GM10266 (cell line): ENCODE measurements around the gene MEIS2.

Experiments used
- DNase-seq: peaks from one replicate; pipeline ENCODE4 v3.0.0; 2012; ENCODE audit errors: extremely low spot score
- TF ChIP-seq, protein P1 (sequence below): IDR thresholded peaks from 2 replicates; pipeline ENCODE4 v1.5.1; 2012; ENCODE audit warnings: mild to moderate bottlenecking, low read depth; ENCODE audit not compliant: control insufficient read depth, insufficient read depth; ENCODE audit errors: missing control alignments

MEIS2 gene

DNA sequence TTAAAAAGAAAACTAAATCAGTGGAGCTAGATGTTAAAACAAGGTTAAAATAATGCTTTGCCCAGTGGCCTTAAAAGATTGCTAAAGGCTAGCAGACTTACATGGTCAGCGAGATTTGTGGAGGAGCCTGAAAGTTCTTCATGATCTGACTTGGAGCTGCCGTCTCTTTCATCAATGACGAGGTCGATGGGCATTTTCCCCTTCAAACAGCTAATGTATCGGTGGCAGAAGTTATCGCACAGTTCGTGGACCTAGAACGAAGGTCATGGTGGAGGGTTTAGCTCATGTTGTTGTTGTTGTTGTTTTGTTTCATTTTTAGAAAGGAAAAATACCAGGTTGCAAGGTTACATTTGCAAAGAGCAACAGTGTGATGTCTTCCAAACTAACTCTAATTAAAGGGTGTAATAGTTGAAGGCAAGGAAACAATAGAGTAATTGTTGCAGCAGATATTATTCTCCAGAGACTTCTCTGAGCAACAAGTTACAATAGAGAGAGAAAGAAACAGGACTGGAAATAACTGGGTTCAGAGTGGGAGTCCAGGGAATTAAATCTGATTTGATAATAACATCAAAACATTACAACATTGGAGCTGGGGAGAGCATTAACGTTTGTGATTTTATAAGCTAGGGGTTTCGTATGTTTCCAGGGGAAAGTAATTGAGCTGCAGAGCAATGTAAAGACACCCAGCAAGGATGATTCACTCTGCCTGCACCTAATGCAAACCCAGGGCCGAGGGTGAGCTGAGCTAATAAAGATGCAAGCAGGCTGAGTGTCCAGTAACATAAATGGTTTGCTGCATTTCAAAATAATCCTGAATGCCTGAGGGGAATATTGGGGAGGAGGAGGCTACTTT is 6.6 kb downstream of the MEIS2 start:
- TF ChIP-seq, protein P1, sequence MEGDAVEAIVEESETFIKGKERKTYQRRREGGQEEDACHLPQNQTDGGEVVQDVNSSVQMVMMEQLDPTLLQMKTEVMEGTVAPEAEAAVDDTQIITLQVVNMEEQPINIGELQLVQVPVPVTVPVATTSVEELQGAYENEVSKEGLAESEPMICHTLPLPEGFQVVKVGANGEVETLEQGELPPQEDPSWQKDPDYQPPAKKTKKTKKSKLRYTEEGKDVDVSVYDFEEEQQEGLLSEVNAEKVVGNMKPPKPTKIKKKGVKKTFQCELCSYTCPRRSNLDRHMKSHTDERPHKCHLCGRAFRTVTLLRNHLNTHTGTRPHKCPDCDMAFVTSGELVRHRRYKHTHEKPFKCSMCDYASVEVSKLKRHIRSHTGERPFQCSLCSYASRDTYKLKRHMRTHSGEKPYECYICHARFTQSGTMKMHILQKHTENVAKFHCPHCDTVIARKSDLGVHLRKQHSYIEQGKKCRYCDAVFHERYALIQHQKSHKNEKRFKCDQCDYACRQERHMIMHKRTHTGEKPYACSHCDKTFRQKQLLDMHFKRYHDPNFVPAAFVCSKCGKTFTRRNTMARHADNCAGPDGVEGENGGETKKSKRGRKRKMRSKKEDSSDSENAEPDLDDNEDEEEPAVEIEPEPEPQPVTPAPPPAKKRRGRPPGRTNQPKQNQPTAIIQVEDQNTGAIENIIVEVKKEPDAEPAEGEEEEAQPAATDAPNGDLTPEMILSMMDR, result no peak
- DNase-seq, result no peak

DNA sequence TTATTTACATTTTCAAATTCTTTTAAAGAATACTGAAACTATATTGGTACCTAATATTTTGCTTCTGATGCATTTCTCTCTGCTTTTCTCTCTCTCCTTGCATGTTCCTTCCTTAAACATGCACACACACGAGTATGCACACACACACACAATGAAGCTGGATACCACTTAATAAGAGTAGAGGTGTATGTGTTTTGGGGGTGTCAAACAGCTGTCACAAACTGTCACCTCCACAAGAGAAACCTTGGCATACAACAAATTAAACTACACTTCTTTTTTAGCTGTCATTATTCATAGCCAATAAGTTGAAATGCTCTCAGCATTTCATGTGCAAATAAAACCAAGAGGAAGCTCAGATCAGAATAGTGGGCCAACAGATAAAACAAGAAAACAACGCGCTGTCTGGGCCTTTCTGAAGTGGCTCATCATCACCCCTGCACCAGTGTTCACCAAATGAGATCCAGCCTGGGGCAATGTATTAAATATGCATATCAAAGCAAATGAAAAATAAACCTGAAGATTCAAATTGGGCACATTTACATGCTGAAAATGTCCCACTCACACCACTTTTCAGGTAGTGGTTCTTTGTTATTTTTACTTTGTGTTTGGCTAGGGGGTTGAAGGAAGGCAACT is 9.7 kb downstream of the MEIS2 start:
- no peak for DNase-seq
- TF ChIP-seq, protein P1, result no peak

DNA sequence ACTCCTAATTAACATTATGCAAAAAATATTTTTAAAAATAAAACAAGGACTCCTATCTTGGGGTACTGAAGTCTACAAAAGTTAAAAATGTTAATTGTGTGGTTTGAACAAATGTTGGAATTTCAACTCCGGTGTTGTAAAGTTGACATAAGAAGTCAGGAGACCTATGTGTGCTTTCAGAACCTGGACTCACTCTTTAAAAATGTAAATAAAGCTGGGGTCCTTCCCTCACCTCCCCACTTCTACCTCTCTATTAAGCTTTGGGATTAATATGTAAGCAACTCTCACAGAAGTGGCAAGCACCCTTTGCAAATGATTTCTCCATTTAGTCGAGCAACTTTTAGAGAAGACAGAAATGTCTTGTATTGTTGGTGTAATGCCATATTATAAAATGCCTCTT is 11.9 kb downstream of the MEIS2 start:
- TF ChIP-seq, protein P1, result no peak
- no peak for DNase-seq

DNA sequence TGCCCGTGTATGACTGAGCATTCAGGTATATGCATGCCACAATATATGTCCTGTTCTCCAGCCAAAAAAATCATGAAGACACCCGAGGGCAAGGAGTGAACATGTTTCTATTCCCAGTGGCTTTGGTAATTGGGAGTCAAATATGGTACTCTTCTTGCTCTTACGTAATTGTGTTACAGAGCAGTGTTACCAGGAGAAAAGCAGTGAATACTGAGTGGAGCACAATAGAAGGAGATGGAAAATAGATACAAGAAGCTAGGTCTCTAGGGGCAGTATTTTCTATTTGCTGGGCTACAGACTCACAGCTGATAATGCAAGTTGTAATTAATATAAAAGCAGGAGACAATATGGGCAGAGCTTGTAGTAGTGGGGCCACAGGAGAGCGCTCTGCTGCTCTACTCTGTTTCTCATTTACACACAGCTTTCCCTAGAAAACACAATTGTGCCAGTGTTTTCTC is 13.2 kb downstream of the MEIS2 start:
- no peak for DNase-seq

DNA sequence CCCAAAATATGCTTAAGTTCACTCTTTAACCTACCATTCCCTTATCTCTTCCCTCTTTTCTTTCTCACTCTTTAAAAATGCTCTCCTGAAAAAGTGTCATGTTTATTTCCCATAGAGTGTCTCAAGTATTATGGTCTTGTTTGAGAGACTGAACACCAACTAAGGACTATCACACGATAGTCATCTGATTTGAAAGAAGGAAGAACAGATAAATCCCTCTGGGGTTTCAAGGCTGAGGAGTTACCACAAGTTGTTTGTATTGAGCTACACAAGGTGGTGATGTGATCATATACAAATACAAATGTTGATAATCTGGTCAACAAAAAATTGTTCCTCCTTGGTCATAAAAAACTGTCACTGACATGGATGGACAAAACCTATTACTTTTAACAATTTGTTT is 13.8 kb downstream of the MEIS2 start:
- TF ChIP-seq, protein P1, result no peak
- no peak for DNase-seq

More for the DNA sequence above, 13.2 kb downstream of the MEIS2 start:
- TF ChIP-seq, protein P1, result no peak

DNA sequence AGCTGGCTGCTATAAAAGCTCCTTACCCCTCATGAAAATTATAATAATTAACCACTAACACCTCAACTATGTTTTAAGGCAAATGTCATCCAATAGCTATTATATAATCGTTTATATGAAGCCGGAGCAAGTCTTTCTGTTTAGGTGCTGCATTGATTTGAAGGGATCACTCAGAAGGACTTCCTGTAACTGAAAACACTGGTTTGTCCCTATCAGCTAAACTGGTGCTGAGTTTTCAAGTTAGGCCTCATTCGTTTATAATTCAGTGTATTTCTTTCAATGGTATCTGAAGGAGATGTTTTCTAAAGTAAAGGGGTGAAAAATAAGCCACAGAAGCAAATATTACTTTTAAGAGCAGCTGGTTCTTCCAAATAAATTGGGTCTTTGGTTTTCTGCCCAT is 14.2 kb downstream of the MEIS2 start:
- TF ChIP-seq, protein P1, result no peak
- no peak for DNase-seq

DNA sequence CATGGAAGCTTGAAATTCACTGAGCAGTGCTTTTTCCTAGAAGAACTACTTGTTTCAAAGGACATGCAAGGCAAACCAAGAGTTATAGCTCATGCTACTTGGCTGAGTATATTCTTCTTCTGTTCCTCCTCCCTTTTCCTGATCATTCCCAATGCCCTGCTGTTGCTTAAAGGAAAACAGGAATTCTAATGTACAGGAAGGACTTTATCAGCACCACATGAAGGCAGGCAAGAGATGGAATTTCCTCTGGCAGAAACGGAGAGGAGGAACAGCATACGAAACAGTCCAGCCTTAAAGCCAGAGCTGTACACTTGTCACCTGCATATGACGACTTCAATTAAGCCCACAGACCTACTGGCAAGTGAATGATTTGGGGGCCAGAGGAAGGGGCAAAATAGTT is 15.7 kb downstream of the MEIS2 start:
- no peak for DNase-seq
- TF ChIP-seq, protein P1, result no peak
